Activated CD4-positive, alpha-beta T cell treated with anti-CD3 and anti-CD28 coated beads for 1 hour (primary cell): Measurements from ENCODE around the gene LIX1L.
"Not testable (repeated sequence)": the region's sequence is repeated elsewhere in the genome, so short reads cannot be mapped to it uniquely, and the experiment has no call there.

Experiments used
- DNase-seq: peaks from one replicate; pipeline ENCODE4 v3.0.0-alpha.2; 2020

LIX1L gene

DNA sequence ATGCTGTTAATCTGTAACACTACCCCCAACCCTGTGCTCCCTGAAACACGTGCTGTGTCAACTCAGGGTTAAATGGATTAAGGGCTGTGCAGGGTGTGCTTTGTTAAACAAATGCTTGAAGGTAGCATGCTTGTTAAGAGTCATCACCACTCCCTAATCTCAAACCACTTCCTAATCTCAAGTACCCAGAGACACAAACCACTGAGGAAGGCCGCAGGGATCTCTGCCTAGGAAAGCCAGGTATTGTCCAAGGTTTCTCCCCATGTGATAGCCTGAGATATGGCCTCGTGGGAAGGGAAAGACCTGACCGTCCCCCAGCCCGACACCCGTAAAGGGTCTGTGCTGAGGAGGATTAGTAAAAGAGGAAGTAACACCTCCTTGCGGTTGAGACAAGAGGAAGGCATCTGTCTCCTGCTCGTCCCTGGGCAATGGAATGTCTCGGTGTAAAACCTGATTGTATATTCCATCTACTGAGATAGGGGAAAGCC lies 25.3 kb downstream of the LIX1L start:
- not testable (repeated sequence) for DNase-seq

DNA sequence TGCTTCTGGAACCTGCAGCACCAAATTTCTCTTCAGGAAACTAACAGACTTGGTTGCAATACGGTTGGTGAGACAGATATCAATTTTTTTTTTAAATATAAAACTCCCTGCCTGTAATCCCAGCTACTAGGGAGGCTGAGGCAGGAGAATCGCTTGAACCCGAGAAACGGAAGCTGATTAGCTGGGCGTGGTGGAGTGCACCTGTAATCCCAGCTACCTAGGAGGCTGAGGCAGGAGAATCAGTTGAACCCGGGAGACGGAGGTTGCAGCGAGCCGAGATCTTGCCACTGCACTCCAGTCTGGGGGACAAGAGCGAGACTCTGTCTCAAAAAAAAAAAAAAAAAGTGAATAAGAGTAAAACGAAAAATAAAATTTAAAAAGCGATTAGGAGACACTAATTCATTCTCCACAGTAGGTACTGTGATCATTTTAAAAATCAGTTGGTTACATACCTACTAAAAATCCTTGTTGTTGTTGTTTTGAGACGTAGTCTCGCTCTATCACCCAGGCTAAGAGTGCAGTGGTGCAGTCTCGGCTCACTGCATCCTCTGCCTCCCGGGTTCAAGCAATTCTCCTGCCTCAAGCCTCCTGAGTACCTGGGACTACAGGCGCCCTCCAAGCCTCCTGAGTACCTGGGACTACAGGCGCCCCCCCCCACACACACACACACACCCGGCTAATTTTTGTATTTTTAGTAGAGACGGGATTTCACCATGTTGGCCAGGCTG lies 29.7 kb downstream of the LIX1L start:
- DNase-seq, result no peak

DNA sequence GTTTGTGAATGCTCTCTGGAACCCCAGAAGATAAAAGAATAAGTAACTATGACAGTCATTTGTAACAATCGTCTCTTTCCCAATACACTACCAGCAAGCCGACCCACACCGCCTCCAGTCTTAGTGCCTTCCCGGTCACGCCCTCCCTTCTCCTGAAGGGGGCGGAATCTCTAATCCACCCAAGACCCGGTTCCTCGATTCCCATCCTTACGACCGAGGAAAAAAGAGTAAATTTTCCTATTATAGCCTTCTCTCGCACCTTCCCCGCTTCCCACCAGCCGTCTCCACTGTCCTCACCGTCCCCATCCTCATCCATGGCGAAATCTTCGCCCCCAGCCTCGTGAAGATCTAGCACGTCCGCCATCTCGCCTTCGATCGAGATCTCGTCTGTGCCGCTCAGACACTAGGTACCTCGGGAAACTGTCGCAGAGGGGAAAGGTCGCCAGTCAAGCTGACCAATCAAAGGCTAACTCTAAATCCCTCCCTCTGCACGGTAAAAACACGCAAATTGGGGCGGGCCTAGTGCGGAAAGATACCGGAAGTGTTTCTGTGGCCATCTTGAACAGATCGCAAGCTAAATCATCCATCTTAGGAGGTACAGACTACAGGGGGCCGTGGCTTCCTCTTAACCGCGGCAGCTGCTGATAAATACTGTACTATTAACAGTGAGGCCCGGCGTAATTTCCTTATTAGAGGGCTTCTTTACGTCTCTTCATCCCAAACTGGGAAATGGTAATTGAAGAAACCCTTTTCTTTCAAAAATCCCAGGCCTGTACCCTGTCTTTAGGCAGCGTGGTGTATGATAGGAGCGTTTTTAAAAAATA lies 30.5 kb downstream of the LIX1L start, which contains the start of gene RBM8A:
Gene RBM8A, minus strand, starts transcription at position 422 of the 824 bp plus-strand sequence. Its CDS starts 58 bp downstream, at position 364.
- DNase-seq, result peak; percentile 90

DNA sequence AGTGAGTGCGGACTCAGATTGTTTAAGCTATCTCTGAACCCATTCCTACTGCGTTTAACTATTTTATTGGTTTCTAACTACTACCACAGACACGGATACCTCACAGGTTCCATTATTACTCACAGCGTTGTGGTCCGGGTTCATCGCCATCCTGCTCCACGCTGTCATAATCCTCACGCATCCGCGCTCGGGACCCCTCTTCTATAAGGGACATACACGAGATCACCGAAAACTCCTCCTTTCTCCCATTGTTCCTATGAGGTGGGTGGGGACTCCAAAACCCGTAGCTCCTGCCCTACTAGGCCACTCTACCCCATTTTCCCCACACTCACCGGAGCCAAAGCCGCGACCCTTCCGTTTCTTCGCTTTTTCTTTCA lies 31.1 kb downstream of the LIX1L start:
- peak; percentile 20 for DNase-seq

DNA sequence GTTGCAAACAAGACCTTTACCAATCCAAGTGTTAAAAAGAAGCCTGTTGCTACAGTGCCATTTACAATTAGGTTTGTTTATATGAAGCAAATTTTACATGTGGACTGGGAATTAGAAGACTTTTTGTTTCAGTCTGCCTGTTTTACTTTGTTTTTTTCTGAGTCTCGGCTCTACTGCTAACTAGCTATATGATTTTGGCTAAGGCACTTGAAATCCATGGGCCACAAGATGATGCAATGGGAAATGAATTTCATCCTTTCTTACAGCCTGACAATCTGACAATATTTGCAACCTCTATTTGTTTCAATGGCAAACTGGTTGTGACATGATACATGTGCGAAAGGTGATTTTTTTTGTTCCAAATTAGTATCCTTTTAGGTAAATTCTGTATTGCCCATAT lies 35.6 kb downstream of the LIX1L start:
- DNase-seq, result no peak

DNA sequence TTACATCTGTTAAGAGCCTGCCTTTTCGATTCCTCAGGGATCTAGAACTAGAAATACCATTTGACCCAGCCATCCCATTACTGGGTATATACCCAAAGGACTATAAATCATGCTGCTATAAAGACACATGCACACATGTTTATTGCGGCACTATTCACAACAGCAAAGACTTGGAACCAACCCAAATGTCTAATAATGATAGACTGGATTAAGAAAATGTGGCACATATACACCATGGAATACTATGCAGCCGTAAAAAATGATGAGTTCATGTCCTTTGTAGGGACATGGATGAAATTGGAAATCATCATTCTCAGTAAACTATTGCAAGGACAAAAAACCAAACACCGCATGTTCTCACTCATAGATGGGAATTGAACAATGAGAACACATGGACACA lies 37.5 kb downstream of the LIX1L start:
- DNase-seq, result not testable (repeated sequence)

DNA sequence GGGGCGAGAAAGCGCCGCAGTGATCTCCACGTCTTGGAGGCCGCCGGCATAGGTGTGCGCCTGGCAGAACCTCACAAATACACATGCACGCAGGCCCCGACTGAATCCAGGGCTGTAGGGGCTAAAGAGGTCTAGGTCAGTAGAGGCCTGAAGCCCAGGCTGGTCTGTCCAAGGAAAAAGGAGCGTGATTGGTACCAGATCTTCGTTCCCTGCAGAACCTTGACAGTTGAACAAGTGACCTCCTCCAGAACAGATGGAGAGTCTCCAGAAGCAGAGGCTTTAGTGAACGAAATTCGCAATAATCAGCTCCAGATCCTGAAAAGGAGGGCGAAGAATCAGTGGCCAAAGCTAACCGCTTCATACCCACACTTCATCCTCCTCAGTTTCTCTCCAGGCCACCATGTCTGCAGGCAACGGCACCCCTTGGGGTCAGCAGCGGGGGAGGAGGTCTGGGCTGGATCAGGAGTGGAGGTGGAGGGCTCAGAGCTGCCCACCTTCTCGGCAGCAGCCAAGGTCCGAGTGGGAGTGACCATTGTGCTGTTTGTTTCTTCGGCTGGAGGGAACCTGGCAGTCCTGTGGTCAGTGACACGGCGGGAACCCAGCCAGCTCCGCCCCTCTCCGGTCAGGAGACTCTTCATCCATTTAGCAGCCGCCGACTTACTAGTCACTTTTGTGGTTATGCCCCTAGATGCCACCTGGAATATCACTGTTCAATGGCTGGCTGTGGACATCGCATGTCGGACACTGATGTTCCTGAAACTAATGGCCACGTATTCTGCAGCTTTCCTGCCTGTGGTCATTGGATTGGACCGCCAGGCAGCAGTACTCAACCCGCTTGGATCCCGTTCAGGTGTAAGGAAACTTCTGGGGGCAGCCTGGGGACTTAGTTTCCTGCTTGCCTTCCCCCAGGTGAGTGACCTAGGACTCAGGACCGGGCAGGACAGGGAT lies 38.6 kb downstream of the LIX1L start:
- no peak for DNase-seq

DNA sequence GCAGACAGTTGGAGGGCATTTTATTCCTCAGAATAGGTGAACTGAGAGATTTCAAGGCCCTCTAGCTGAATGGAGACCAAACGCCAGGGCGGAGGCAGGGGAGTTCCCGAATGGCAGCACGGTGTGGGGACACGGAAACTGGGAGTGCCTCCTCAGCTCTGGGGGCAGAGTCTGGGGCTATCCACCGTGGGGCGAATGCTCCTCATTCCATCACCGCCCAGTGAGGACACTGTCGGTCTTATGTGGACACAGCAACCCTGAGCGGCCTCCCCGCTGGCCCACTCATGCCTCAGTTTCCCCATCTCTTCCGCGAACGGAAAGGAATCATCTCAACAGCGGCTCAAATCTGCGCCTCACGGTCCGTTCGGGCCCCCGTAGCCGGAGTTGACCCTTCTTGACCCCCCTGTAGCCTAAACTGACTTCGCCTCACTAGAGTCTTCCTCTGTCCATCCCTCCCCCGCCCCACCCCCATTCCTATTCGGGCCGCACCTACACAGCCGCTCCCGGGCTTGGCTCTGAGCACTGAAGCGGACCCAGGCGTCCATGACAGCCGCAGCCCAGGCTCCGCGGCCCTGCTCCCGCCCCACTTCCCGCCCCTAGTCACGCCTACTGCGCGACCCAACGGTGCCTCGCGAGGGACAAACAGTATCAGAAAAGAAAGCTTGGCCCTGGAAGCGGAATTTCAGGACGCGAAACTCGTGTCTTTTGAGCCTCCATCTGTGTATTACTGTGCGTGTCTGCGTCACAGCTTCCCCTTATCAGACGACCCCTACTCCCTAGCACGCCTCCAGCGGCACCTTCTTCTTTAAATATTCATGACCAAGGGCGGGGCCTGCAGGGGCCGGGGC lies 39.4 kb downstream of the LIX1L start, which contains the start of gene PEX11B:
Gene PEX11B, minus strand, starts transcription at position 574 of the 848 bp plus-strand sequence. Its CDS starts 29 bp downstream, at position 545.
- peak; percentile 87 for DNase-seq

DNA sequence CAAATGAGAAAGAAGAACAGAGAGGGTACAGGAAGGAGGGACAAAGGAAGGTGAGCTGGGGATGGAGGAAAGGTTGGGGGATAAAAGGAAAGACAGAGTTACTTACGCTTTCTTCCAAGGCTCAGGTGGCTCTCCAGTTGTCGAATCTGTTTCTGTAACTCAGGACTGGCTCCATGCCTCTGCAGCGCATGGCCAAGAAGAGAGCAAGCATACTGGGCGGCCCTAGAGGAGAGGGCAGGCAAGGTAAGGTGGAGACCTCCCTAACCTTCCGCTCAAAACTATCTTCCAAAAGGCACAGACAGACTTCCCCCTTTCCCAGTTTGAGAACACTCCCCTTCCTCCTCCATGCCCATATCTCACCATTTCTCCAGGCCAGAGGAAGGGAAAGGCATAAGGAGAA lies 40.2 kb downstream of the LIX1L start:
- DNase-seq, result no peak

DNA sequence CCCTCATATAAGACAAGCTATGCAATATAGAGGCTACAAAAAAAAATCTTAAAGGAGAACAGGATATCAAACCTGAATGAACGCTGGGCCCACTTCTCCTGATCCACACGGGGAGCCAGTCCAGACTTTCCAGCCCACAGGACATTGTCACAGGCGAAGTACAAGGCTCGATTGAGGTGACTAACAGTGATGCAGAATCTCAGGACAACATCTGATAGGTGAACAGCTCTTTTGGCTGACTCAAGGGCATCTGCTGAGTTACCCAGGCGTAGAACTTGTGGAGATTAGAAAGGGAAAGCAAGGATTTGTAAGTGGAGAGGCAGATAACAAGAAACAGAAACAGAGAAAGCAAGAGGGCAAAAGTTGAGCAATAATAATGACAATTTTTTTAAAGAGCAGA lies 41.1 kb downstream of the LIX1L start:
- DNase-seq, result no peak

DNA sequence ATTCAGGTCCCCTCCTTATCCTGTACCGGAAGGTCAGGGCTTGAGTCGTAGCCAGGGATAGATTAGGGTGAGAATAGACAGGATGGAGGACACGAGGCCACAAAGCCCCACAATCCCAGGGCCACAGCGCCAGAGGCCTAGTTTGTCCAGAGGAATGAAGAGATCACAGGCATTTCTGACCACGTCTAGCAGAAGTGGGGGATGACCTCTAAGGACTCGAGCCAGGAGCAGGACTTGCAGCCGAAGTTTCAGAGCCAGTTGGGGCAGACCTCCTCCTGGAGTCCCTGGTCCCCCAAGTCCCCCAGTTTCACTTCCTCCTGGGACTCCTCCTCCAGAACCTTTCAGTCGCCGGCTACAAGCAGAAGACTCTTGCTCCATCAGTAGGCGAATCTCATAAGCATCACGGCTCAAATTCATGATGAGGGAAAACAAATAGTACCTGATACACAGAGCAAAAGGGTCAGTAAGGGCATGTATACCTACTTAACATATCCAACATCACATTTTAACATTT lies 45.6 kb downstream of the LIX1L start:
- no peak for DNase-seq

DNA sequence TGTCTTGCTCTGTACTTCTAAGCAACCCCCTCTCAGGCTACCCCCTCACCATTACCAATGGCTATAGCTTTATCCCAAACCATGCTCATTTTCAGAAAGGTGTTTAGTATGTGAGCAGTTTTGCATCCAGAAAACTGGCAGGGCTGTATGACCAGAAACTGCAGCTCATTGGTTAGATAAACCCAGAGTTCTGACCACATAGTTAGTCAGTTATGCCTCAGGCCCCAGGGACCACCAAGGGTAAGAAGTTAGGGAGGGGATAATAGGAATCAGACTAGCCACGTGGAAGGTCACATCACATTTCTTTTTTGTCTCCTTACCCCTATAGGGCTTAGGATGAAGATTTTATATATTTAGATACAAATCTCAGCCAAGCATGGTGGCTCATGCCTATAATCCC lies 49.2 kb downstream of the LIX1L start:
- no peak for DNase-seq

DNA sequence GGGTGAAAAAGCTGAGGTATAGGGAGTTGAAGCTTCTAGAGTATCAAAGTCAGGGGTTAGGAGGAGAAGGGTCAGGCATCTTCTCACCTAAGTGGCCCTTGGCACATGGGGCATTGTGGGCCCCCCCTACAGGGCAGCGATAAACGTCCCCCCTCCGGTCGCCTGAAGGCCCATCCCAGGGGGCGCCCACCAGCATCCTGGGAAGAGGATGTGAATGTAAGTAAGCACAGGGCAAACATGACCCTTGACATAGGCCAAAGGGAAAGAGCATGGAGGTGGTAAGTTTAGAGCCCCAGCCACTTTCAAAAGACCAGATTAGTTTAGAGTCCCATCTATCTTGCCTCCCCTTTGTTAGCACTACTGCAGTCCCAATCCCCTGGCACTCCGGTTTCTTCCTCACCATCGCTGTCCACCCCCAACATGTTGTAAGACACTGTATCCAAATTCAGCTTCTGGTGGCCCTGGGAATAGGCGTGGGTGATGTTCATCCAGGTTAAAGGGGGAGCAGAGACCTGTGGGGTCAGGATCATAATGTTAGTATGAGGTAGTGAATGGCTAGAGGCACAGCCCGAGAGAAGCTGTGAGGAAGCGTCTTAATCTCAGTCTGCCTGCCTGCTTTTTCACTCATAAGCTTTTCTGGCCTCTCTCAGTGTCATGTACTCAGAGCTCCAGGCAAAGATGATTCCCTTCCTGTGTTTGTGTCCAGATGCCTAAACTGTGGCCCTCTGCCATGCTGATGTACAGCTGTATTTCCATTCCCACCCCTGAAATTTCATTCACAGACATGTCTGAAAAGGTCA lies 50.7 kb downstream of the LIX1L start:
- no peak for DNase-seq

DNA sequence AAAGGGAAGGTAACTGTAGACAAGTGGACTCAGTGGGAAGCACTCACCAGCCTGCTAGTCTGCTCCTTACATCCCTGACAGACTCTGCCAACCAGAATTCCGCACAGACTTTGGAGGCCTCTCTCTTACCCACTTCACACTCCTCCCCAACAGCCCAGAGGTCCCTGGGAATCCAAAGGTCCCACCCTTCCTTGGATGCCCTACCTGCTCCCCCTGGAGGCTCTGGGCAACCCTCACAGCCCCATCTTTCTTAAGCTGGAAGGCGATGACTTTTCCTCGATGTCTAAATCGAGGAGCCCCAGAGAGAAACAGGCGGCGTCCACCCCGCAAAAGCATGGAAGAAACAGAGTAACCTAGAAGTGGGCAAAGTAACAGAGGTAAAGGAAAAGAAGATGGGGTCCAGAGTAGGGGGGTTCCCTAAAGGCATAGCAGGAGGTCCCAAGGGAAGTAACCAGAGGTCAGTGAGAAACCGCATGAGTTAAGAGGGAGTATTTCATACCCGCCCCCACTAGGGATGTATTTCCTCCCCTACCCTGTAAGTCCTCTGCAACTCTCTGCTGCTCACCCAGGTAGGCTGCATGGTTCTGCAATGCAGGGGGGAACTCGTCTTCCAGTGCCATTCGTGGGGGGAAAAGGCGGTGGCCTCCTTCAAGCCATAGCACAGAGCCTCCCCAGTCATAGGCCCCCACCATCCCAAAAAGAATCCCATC lies 56.4 kb downstream of the LIX1L start:
- DNase-seq, result no peak

DNA sequence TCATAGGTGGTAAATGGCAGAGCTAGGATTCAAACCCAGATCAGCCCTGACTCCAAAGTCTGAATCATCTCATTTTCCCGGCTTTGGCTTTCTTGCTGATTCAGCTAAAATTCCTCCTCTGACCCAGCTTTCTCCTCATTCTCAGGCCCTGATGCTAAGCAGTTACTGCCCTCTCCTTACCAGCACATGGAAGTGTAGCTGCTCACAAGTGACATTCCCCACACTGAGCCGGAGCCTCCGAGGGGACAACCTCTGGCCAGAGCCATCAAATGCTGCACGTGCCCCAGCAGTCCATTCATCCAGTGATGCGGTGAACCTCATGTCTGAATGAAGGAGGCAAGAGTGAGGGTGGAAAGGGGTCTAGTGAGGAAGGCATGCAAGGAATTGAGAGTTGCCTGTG lies 59.1 kb downstream of the LIX1L start:
- no peak for DNase-seq

DNA sequence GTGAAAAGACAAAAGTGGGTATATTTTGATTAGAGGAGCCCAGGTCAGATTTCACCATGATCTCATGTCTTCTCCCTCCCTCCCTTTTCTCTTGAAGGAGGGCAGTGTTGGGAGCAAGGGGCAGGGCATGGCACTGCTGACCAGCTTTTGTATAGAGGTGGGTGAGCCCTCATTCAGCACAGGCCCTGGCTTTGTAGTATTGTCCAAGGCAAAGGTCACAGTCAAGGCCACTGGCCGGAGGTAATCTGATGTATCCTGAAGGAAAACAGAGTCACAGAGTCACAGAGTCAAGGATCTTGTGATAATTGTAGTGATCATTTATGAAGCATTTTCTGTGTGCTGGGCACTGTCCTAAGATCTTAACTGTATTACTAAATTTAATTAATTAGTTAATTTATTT lies 59.8 kb downstream of the LIX1L start:
- DNase-seq, result no peak

DNA sequence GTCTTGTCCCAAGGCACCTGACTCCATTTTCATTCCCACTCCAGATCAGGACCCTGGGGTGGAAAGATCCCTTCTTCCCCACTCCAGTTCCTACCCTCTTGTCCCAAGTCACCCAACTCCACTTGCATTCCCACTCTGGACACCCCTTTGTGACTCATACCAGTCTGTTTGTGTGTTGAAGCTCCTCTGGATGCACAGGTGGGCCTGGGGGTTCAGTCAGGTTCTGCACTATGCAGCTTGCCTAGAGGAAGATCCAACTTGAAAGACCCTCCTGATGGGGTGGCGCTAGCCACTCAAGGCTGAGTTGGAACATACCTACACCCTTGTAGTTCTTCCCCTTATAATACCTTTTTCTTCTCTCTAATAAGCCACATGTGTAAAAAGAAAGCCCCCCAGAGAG lies 62.3 kb downstream of the LIX1L start:
- no peak for DNase-seq

DNA sequence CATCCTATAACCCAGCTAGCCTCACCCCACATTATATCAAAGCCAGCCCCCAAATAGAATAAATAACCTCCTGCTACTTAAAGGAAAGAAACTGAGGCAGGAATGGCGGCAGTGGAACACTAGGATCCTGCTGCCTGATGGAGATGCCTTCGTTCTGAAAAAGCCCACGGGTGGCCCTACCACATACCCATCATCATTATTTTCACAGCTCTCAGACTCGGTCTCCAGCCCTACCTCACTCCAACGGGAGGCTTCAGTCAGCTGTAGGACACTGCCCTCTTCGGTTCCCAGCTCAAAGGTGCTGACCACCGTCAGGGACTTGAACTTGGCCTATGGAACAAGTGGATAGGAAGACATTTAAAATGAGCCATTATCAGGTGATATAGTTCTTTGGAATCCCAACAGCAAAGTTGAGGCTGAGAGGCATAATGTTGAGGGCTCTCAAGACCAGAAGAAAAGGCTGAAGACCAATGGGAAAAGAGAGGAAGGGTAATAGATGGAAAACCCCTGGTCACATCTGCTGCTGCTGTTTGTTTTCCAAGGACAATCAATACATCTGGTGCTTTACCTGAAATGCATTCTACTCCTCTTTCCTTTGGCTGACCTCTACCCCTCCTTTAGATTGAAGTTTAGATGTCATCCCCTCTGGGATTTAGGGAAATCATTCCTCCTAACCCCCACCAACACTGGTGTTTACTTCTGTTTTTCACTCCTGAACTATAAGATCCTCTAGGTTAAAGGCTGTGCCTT lies 64.3 kb downstream of the LIX1L start:
- DNase-seq, result no peak

DNA sequence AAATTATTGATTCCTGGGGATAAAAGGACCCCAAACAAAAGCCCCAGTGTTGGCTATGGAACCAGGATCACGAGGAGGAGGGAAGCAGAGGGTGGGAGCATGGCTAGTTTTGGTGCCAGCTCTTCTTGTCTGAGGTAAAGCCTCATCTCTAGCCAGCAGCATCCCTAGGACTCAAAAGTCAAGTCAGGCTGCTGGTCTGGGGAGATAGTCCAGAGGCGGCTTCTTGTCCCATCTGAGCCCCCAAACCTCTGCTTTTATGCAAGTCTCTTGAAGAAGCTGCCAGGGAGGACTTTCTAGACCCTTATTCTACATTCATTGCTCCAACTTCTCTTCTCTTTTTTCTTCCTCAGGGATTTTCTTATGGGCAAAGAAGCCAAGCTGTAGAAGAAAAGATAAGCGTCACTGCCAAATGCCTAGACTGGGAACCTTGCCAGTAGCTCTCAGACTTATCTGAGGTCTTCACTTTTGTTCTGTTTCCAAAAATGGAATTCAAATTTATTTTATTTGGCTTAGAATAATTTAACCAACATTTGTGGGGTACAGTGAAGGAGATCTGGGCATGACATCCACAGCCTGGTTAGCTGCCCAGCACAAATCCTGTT lies 65.2 kb downstream of the LIX1L start:
- DNase-seq, result no peak
